ENCODE results near the gene CST8. TPM values are rescaled to one million over a fixed set of nuclear protein-coding genes. Genes with fewer than 3 reads are reported as not detected.

CST8 gene
- total RNA-seq, 1 experiment from 2014 or later: not detected

DNA sequence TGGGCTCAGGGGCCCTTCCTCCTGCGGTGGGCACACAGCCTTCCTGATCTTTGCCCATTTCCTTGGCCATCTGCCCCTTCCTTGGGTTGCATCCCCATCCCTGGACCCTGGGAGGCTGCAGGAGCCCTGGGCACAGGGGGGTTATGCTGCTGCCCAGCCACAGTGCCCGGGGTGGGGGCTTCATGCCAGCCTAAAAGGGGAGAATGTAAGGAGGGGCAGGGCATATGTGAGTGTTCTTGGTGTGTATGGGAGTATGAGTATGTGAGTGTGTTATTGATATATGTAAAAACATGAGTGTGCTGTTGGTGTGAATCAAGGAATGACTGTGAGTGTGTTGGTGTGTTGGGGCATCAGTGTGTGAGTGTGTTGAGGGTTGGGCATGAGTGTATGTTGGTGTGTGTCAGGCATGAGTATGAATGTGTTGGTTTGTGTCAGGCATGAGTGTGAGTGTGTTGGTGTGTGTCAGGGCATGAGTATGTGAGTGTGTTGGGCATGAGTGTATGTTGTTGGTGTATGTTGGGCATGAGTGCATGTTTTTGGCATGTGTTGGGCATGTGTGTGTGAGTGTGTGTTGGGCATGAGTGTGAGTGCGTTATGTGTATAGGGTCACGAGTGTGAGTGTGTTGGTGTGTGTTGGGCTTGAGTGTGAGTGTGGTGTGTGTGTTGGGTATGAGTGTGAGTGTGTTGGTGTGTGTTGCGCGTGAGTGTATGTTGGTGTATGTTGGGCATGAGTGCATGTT, 14.7 kb upstream of the CST8 start:
- no peak for DNase-seq (ENCODE audit: low spot score)

DNA sequence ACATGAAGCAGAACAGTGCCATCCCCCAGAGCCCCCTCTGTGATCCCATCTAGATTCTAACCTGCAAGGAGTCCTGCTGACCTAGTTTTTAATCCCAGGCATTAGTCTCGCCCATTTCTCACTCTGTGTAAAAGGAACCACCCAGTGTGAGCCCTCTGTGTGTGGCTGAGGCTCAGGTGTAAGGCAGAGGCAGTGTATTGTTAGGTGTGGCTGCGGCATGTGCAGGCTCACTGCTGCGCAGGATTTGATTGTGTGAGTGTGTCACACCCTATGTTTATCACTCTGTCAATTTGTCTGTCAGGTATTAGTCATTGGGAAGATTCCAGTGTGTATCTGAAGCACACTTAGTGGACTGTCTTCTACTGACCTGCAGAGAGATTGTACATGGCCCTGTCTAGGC, 13.7 kb upstream of the CST8 start:
- no peak for DNase-seq (ENCODE audit: low spot score)

DNA sequence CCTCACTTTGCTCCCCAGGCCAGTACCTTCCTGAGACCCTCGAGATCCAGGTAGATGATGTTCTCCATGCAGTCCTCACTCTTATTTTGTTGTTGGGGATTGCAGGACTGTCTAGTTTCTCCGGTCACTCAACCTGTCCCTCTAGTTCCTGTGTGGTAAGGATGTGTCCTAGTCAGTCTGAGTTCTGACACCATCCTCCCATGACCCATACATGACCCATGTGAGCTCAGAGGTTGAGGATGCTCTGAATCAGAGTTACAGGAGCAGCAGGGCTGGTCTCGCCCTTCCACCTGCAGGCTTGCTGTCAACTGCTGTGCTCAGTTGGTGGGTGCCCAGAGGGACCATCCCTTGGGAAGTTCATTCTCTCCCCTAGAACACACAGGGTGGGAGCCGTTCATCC, 11.9 kb upstream of the CST8 start:
- DNase-seq (ENCODE audit: low spot score): no peak

DNA sequence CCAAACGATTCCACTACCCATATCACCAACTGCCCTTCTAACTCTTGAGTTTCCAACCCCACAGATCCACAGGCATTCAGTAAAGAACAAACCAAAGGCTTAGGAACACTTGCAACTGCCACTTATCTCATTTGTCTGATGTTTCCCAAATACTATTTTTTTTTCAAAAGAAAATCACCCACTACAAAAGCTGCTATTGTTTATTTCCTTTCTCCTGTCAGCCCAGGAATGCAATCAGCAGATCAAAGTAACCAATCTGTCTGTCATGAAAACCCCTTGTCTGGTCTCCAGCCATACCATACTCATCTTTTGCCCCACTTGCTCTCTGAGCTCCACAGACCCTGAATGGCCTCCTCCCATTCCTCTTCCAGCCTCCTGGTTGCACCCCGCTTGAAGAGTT, 8.8 kb upstream of the CST8 start:
- no peak for DNase-seq (ENCODE audit: low spot score)

DNA sequence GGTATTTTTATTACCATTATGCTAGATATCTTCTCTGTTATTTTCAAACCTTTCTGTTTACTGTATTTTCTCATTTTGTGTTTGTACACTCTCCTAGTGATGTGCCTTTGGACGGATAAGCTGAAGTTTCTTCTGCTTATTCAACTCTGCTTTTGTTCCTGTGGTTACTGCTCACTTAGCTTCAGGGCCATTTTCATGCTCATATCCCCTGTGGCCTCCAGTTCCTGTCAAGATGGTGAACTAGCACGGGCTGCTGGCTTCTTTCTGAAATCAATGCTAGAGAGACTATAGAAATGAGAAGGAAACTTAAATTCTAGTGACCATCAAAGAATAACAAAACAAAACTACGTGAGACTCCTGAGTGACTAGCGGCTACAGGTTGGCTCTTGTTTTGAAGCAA, 6.8 kb upstream of the CST8 start:
- no peak for DNase-seq (ENCODE audit: low spot score)

DNA sequence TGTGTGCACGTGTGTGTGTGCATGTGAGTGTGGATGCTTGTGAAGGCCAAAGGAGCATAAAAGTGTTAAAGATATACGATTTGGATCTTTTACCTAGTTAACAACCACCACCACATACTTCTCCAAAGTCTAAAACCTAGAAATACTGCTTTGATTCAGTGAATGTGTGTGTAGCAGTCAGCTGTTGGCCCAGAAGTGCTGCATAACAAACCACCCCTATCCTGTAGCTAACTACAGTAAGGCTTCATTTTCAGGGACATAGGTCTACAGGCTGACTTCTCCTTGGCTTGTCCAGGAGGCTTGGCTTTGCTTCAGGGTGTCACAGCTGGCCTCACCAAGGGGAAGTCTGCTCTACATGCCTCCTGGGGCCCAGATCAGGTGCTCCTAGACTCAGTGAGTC, 2.4 kb upstream of the CST8 start:
- DNase-seq (ENCODE audit: low spot score): no peak

DNA sequence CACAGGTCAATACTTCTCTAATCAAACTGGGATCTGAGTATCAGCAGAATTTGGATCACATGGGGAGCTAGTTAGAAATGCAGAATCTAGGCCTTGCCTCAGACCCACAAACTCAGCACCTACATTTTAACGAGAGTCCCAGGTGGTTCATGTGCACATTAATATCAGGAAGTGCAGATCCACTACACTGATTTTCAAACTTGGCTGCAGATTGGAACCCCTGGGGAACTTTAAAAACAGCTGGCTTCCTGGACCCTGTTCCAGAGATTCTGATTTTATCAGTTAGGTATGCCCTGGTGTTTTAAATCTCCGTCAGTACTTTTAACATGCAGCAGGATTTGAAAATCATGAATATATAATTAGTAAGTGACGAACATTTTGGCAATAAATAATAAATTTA, 1.9 kb upstream of the CST8 start:
- DNase-seq (ENCODE audit: low spot score): no peak

DNA sequence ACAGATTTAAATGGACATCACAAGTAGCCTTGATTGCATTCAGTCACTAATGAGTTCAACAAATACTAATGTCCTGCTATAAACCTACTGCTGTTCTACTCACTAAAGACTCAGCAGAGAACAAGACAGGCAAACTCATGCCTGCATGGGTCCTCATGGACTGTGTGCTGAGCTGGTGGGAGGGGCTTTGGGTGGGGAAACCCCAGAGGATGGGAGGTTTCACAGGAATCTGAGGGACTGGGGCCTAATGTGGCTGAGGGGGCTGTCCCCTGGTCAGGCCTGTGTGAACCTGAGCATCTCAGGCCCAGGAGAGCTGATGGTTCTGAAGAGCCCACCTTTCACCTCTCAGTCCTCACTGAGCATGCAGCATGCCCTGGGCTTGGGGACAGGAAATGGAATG, 1.4 kb downstream of the CST8 start:
- no peak for DNase-seq (ENCODE audit: low spot score)

DNA sequence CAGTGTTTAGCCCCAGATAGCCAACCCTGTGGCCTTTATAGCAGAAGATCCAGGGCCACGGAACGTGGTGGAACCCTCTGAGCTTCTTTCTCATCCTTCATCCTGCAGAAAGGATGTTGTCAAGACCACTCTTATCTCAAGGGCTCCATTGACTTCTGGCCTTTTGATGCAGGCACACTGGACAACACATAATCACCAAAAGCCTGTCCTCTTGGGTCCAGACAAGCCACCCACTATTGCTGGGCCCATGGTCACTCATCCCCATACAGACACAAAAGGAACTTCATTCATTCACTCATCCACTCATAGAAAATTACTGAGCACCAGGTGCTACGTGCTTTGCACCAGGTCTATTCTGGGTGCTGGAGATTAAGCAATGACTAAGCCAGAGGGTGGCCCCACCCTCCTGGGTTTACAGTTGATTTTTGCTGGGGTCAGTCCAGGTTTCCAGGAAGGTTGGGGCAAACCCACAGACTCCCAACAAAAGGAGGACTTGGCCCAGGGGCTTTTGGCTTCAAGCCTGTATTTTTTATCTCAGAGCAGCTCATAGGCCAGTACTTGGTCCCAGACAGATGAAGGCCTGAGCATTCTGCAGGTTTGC, 2.4 kb downstream of the CST8 start:
- no peak for DNase-seq (ENCODE audit: low spot score)

DNA sequence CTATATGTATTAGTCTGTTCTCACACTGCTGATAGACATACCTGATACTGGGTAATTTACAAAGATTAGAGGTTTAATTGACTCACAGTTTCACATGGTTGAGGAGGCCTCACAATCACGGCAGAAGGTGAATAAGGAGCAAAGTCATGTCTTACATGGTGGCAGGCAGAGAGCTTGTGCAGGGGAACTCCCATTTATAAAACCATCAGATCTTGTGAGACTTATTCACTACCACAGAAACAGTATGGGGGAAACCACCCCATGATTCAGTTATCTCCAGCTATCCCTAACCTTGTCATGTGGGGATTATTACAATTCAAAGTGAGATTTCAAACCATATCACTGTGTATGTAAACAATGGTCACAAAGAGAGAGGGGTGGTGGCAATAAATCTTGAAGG, 6.6 kb downstream of the CST8 start:
- DNase-seq (ENCODE audit: low spot score): no peak

DNA sequence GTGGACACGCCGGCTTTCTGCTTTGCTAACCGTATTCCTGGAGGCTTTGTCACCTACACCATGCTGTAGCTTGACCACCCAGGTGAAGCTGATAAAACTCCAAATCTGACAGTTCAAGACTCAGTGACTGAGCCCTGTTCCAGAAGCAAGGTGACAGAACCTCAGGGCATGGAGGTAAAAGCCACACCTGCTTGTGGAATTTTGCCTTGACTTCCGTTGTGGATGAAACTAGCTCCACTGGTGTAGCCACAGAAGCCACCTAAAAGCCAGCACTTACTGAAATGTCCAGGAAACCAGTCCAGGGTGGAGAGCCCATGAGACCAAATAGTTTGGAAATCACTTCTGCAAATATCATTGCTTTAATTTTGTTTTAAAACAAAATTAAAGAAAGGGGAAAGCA, 11.0 kb downstream of the CST8 start:
- no peak for DNase-seq (ENCODE audit: low spot score)

DNA sequence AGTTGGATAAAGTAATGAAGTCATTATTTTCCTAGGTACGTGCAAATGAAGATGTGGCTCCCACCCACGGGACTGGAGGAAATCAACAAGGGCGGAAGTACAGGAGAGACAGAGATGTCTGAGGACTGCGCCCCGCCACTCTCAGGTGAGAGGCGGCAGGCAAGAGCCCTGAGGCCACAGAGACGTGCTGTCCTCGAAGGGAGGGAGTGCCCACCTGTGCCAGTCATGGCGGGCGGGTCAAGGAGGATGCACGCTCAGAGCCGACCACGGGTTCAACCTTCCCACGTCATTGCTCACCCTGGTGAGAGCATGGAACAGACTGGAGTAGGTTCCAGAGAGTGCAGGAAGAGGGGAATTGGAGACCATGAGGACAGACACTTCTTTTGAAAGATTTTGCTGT, 12.7 kb downstream of the CST8 start:
- DNase-seq (ENCODE audit: low spot score): no peak

DNA sequence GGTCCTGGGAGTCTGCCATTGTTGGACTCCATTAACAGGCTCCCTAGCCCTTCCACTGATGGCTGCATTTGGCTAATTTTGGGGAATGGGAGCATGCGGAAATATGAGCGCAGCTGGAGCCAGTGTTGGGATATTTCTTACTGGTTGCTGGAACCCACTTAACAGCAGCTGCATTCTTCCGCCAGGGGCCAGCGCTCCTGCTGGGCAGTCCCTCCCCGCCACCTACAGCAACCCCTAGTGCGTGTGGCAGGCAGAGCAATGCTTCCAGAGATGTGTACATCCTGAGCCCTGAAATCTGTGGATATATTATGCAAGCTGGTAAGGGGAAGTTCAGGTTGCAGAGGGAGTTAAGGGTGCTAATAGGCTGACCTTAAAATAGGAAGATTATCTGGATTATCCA, 16.4 kb downstream of the CST8 start:
- DNase-seq (ENCODE audit: low spot score): no peak

DNA sequence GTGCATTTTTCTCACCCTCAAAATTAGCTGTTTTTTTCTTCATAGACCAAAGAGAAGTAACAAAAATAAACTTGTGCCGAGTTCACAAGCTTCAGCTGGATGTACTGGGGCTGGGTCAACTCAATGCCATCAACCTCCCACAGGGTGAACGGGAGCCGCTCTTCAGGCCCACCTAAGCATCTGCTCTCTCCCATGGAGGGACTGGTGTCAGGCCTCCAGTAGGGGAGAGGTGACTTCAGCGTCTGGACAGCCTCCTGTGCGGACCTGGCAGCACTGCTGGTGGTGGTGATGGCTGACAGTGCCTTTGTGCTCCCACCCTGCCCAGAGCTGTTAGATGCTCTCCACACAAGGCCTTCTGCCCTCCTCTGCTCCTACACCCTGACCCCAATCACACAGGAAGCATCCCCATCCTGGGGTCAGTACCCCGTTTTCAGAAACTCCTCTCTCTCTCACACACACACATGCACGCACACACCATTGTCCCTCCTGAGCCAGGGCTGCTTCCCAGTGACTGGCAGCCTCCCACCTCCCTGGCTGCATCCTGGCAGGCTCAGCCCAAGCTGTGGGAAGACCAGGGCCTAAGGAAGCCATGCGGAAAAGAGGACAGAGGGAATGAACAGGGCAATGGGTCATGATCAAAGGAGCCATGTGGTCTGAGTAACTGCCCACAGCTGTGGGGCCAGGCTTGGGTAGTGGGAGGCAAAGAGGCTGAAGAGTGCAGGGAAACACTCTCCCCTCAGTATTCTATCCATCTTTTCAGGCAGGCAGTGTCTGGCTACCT, 17.7 kb downstream of the CST8 start:
- DNase-seq (ENCODE audit: low spot score): no peak

DNA sequence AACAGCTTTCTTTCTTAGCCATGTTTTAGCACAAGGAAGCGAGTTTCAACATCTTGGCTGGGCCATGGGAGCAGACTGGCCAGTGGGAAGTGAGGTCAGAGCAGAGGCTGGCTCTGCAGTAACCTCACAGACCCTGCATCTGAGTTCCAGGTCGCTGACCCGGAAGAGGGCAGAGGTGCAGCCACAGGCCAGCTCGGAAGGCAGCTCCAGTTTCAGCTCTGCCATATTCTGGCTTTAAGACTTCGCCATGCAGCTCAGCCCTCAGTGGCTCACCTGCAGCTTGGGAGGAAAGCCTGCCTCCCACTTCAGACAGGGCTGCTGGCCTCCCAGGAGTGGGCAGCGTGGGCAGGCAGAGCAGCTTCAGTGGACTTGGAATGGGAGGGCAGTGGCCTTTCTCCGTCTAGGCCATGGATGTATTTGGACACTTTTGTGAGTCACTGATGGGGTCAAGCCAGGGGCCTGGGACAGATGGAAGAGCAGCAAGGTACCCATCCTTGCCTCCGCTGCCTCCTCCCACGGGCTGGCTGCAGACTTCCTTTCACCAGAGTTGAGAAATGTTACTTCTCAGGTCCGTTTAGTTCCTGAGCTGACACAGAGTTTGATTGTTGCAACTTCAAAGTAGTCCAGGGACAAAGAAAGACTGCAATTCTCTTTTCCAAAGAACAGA, 18.5 kb downstream of the CST8 start:
- DNase-seq (ENCODE audit: low spot score): no peak

DNA sequence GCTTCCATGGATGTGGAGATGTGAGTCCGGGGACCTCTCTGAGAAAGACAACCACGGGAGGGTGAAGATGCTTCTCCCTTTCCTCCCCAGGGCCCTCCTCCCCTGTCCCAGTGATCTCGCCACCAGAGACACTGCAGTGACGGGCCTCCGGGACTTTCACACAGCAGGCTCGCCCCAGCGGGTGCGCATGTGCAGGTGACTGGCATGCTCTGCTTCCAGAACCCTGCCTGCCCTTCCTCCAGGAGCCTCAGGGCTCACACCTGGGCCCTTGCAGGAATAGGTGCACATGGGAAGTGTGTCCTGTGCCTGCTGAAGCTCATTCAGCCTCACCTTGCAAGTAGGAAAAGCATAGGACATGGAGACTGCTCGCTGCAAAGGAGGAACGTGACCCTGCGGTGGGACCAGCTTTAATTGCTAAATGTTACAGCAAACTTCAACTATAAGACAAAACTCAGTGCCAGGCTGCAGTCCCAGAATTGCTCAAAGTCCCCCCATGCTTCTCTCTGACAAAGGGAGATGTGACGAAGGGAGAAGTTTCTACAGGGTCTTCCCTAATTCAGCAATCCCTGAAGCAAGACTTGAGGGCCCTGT, 19.2 kb downstream of the CST8 start:
- DNase-seq (ENCODE audit: low spot score): no peak

DNA sequence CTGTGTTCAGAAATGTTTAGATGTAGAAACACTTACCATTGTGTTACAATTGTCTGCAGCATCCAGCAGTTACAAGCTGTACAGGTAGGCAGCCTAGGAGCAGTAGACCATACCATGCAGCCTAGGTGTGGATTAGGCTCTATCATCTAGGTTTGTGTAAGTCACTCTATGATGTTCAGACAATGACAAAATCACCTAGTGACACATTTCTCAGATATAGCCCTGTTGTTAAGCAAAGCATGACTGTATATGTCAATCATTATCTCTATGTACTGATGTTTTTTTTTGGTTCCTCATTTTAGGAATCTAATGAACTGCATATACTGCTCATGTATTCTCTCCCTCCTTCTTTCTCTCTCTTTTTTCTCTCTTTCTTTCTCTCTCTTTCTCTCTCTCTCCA, 22.2 kb downstream of the CST8 start:
- no peak for DNase-seq (ENCODE audit: low spot score)

DNA sequence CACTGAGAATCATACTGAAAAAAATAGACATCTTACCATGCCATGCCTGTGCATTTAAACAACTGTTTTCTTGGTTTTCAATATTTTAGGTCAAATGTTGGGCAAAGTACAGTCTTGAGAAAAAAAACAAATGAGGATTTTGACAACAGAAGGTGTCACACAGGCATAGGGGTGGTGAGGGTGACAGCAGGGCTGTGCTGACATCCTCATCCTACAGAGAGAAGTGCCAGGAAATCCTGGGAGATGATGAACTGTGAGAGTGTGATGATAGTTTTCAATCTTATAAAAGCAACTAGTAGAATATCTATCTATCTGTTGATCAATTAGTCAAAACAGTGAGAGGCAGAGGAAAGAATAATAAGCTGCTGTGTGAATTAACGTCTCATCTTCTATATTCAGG, 23.9 kb downstream of the CST8 start:
- DNase-seq (ENCODE audit: low spot score): no peak

DNA sequence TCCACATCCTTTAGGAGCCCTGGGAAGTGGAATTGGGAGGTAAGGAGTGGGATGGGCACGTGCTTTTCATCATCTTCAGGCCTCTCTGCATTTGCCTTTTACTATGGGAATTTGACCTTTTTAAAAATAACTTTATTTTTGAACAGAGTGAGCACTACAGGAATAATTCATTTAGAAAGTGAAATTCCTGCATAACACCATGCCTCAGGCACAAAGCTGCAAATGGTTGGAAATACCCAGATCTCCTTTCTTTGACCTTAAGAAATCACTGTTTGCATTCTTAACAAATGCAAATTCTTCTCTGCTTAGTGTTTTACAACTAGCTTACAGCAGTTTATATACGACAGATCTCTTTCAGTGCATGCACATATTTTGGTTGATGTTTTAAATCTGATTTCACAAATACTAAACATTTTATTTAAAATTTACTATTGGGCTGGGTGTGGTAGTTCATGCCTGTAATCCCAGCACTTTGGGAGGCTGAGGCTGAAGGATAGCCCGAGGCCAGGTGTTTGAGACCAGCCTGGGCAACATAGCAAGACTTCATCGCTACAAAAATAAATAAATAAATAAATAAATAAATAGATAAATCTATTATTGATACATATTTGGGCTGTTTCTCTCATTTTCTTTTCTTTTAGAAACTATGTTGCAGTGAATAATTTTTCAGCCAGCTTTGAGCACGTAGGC, 24.5 kb downstream of the CST8 start:
- DNase-seq (ENCODE audit: low spot score): no peak

DNA sequence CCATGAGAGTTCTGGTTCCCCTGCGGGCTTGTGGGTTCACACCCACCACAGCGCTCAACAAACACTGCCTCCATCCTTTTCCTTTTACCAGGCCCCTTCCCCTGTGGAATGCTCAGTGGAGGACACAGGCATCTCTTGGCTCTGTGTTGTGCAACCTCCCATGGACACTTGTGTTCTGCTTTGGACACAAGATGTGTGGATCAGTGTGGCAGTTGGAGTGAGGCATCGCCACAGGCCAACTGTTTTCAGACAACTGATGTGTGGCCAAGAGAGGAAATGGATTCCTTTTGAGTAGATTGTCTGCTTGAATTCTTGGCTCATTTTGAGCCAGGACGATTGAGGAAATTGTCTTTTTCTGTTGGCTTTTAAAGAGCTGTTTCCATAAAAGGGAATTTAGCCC, 26.8 kb downstream of the CST8 start:
- DNase-seq (ENCODE audit: low spot score): no peak

DNA sequence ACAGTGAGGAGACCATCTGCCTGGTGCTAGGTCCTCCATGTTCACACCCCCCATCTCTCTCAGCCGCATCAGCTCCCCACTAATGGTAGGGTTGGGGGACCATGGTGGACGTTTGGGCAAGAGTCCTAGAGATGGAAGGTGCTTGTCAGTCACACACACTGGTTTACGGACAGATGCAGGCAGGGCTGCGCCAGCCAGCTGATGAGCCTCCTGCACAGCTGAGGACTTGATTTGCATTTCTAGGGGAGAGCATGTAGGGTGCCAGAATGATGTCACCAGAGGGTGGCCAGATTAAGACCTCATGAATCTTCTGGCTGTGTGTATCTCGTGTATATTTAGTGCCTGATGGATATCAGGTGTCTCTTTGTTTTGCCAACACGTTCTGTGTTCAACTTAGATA, 28.6 kb downstream of the CST8 start:
- DNase-seq (ENCODE audit: low spot score): no peak

Data from HT-29 (cell line).